Smooth muscle cell (in vitro differentiated cells): ENCODE data around the gene PEMT. TPM values are rescaled to one million over a fixed set of nuclear protein-coding genes. Genes with fewer than 3 reads are reported as not detected.

Source experiments
- DNase-seq: peaks from one replicate; lab custom pipeline; 2025; ENCODE audit not compliant: unreplicated experiment; lab: John Stamatoyannopoulos, UW
- H2AFZ ChIP-seq: fragments of 200-600 bp; sonication (generic); 2 replicates; pipeline ENCODE4 v1.6.0; 2016; ENCODE audit warnings: antibody characterized with exemption, low read depth, mild to moderate bottlenecking
- H3F3A ChIP-seq: fragments of 200-600 bp; sonication (generic); 2 replicates; pipeline ENCODE4 v1.6.0; 2017; ENCODE audit warnings: antibody characterized with exemption, low read depth
- H3K27ac ChIP-seq: fragments of 200-600 bp; sonication (generic); 2 replicates; pipeline ENCODE4 v1.5.1; 2016; ENCODE audit warnings: low read depth, mild to moderate bottlenecking
- H3K27me3 ChIP-seq: fragments of 200-600 bp; sonication (generic); 2 replicates; pipeline ENCODE4 v1.6.1; 2016; ENCODE audit warnings: low read depth, mild to moderate bottlenecking
- H3K36me3 ChIP-seq: fragments of 200-600 bp; sonication (generic); 2 replicates; pipeline ENCODE4 v1.5.1; 2016; ENCODE audit warnings: low read depth
- H3K4me1 ChIP-seq: fragments of 200-600 bp; sonication (generic); 2 replicates; pipeline ENCODE4 v1.5.1; 2016; ENCODE audit warnings: low read depth
- H3K4me2 ChIP-seq: fragments of 200-600 bp; sonication (generic); 2 replicates; pipeline ENCODE4 v1.6.0; 2016; ENCODE audit warnings: mild to moderate bottlenecking
- H3K4me3 ChIP-seq: fragments of 200-600 bp; sonication (generic); 2 replicates; pipeline ENCODE4 v1.5.1; 2016; ENCODE audit warnings: mild to moderate bottlenecking
- H3K79me2 ChIP-seq: fragments of 200-600 bp; sonication (generic); 2 replicates; pipeline ENCODE4 v1.6.0; 2016; ENCODE audit warnings: low read depth, mild to moderate bottlenecking
- H3K9ac ChIP-seq: fragments of 200-600 bp; sonication (generic); 2 replicates; pipeline ENCODE4 v1.6.0; 2016; ENCODE audit warnings: low read depth
- H3K9me3 ChIP-seq: fragments of 200-600 bp; sonication (generic); replicated peaks from 2 replicates; pipeline ENCODE4 v1.5.1; 2016; ENCODE audit warnings: low read depth
- H4K20me1 ChIP-seq: fragments of 200-600 bp; sonication (generic); 2 replicates; pipeline ENCODE4 v1.6.0; 2016; ENCODE audit warnings: low read depth
- WGBS: methylation state at CpG from one replicate; pipeline ENCODE4 v1.1.7; 2016; ENCODE audit warnings: low lambda C conversion rate; 5-methylcytosine and 5-hydroxymethylcytosine counted together
- polyA plus RNA-seq: library from polyadenylated mRNA; unstranded; fragments of >200 nt; fragmentation: Nextera tagmentation; extraction: Ambion mirVana; gene quantifications from 2 replicates; pipeline ENCODE4 v1.2.1, GENCODE V29; 2016
- total RNA-seq: library from RNA; depleted of rRNA; stranded (reverse); fragments of >200 nt; gene quantifications from 2 replicates; pipeline ENCODE4 v1.2.3, GENCODE V29; 2014
- TF ChIP-seq, protein P1 (sequence below): fragments of 200-600 bp; sonication (generic); IDR thresholded peaks from 2 replicates; pipeline ENCODE4 v1.5.1; 2017; ENCODE audit warnings: borderline replicate concordance, mild to moderate bottlenecking, antibody characterized with exemption; ENCODE audit not compliant: insufficient read depth, poor library complexity, severe bottlenecking

The PEMT gene
- total and polyA plus RNA-seq, 2 experiments from 2014 or later = 43.8 to 69.9 TPM

DNA sequence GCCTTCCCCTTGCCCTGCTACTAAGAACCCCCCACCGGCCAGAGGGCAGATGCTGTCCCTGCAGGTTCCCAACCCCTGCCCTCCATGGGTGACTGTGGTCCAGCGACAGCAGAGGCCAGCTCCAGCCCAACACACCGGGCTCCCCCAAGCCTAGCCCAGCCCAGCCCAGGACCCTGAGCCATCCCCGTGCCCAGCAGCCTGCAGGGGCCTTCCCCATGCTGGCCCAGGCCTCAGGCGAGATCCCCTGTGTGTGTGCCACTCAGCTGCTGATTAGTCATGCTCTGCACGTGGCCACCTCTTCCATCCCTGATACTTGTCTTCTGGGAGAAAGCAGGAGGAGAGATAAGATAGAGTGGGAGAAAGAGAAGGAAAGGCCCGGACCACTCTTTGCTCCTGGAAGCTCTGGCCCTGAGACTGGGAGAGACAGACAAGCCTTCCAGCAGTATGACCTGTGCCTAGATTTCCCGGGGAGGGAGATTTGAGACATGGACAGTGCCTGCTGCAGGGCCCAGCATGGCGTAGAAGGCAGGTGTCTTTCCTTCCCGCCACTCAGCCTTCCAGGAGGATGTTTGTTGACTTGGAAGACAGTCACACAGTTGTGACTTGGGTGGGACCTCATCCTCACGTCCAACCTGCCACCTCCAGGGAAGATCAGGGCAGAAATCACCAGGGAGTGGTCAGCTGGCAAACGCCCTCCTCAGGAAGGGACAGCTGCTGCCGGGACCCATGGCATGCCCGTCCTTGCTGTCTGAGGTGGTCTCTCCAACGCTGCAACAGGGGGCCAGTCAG is 54.0 kb downstream of the PEMT start:
- no peak overlapping the region for H2AFZ ChIP-seq
- no peaks in the 10 kb centered on the region for H3K4me1 ChIP-seq
- H4K20me1 ChIP-seq = no peaks in the 10 kb centered on the region
- TF ChIP-seq, protein P1, sequence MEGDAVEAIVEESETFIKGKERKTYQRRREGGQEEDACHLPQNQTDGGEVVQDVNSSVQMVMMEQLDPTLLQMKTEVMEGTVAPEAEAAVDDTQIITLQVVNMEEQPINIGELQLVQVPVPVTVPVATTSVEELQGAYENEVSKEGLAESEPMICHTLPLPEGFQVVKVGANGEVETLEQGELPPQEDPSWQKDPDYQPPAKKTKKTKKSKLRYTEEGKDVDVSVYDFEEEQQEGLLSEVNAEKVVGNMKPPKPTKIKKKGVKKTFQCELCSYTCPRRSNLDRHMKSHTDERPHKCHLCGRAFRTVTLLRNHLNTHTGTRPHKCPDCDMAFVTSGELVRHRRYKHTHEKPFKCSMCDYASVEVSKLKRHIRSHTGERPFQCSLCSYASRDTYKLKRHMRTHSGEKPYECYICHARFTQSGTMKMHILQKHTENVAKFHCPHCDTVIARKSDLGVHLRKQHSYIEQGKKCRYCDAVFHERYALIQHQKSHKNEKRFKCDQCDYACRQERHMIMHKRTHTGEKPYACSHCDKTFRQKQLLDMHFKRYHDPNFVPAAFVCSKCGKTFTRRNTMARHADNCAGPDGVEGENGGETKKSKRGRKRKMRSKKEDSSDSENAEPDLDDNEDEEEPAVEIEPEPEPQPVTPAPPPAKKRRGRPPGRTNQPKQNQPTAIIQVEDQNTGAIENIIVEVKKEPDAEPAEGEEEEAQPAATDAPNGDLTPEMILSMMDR = no peak
- no peaks in the 10 kb centered on the region for H3K79me2 ChIP-seq
- H3F3A ChIP-seq = no peaks in the 10 kb centered on the region
- no peak overlapping the region for H3K4me2 ChIP-seq
- 79% methylated on average over 15 of the region's 15 CpGs for WGBS
- no peaks in the 10 kb centered on the region for H3K27me3 ChIP-seq
- no peak overlapping the region for H3K4me3 ChIP-seq
- no peaks in the 10 kb centered on the region for H3K9me3 ChIP-seq
- H3K9ac ChIP-seq = no peak overlapping the region
- no peak for DNase-seq
- no peaks in the 10 kb centered on the region for H3K36me3 ChIP-seq
- no peak overlapping the region for H3K27ac ChIP-seq

DNA sequence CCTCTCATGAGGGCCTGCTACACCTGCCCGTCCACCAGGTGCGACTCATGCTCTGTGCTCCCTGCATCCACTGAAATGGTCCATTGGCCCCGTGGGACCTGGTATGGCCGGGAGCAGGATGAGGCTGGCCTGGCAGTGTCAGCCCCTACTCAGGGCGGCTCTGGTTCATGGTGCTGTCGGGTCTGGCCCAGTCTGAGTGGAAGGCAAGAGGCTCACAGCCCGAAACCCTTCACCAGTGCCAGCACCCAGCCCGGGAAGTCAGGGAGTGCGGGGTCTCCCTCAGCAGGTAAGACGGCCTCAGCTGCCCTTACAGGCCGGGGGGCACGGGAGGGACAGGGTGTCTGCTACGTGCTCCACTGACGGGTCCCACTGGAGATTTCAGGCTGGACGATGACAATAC is 54.8 kb downstream of the PEMT start:
- H3K36me3 ChIP-seq = no peaks in the 10 kb centered on the region
- TF ChIP-seq, protein P1 = no peak
- no peak overlapping the region for H3K27ac ChIP-seq
- H3K4me2 ChIP-seq = no peak overlapping the region
- H3K27me3 ChIP-seq = no peaks in the 10 kb centered on the region
- no peaks in the 10 kb centered on the region for H3K4me1 ChIP-seq
- H4K20me1 ChIP-seq = no peaks in the 10 kb centered on the region
- WGBS = 94% methylated on average over 15 of the region's 15 CpGs
- H3K4me3 ChIP-seq = no peak overlapping the region
- no peak overlapping the region for H2AFZ ChIP-seq
- H3K9ac ChIP-seq = no peak overlapping the region
- no peak for DNase-seq
- H3F3A ChIP-seq = no peaks in the 10 kb centered on the region
- no peaks in the 10 kb centered on the region for H3K79me2 ChIP-seq
- H3K9me3 ChIP-seq = no peaks in the 10 kb centered on the region

DNA sequence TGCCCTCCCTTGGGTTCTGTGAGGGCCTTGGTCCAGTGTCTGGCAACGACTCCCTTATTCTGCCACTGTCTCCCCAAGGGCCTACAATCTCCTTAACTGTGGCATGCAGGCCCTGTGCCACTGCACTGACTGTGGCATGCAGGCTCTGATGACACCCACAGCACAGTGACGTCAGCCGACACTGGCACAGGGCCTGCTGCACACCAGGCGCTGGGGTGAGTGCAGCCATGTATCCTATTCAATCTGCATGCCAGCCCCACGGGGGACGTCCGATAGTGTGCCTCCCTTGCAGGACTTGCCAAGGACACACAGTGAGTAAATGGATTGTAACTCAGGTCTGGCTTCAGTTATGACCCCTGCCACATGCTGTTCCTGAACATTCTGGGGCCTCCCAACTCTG is 55.6 kb downstream of the PEMT start:
- WGBS = 92% methylated on average over 7 of the region's 7 CpGs
- H3K36me3 ChIP-seq = no peaks in the 10 kb centered on the region
- H3F3A ChIP-seq = no peaks in the 10 kb centered on the region
- no peaks in the 10 kb centered on the region for H3K27me3 ChIP-seq
- H3K4me2 ChIP-seq = no peak overlapping the region
- no peaks in the 10 kb centered on the region for H3K9me3 ChIP-seq
- H3K27ac ChIP-seq = no peak overlapping the region
- peaks cover 2% of the 10 kb centered on the region for H4K20me1 ChIP-seq
- H2AFZ ChIP-seq = no peak overlapping the region
- no peaks in the 10 kb centered on the region for H3K4me1 ChIP-seq
- H3K9ac ChIP-seq = no peak overlapping the region
- TF ChIP-seq, protein P1 = no peak
- no peaks in the 10 kb centered on the region for H3K79me2 ChIP-seq
- DNase-seq = no peak
- no peak overlapping the region for H3K4me3 ChIP-seq
